Femur (tissue), 1 donor: ENCODE measurements around the gene TRPC4AP.

Experiments
- DNase-seq: peaks from one replicate; pipeline ENCODE4 v3.0.0-alpha.2; 2017

Gene TRPC4AP

DNA sequence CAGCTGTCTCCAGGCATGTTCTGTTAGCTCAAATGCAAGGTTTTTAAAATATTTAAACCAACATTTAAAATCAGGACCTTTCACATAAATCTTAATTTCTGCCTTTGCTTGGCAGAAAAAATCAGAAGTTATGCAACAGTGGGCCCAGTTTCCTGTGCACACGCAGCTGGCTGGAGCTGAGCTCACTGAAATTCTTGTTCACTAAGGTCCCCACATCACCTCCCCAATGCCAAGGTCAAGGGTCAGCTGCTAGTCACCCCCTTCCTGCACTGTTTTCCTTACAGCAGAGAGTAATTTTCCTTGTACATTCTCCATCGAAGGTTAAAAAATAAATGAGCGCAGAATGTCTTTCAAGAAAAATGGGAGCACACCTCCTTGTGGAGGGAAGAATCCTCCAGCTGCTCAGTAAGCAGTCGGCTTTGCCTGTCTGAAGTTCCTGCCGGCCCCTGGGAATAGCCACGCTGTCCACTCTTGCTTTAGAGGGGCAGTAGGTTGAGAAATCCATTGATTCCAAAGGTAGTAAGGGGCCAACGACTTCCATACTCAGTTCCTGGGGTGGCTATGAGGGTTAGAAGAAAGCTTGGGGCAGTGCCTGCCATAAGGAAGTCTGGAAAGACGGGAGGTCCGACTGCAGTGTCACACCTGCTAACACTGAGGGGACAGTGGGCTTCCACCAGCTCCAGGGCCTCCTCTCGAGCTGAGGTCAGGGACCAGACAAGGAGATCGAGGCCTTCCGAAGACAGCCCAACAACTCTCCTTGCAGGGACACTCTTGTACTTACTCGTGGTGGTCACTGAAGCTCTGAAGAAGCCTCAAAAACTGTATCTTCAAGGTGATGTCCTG, 80.2 kb downstream of the TRPC4AP start:
- DNase-seq = no peak

DNA sequence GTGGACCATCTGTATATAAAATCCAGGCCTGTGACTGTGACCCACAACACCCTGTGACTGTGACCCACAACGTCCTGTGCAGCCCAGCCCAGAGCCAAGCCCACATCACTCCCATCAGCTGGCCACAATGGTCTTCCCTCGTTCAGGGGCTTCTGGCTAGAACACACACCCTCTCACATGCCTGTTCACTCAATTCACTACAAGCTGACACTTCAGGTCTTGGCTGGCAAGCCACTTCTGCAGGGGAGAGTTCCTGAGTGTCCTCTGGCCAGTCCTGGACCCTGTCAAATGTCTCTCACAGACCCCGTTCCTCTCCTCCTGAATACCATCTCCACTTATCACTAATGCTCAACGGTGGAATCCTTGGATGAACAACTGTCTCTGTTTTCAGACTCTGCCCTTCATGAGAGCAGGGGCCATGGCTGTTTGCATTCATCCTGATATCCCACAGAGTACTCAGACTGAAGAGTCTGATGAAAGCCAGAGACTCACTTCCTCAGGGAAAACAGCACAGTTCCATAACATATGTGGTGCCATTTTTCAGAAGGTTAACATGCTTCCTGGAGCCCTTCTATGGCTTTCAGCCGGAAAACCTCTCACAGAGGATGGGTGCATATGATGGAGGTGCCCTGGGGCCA, 80.9 kb downstream of the TRPC4AP start:
- no peak for DNase-seq

DNA sequence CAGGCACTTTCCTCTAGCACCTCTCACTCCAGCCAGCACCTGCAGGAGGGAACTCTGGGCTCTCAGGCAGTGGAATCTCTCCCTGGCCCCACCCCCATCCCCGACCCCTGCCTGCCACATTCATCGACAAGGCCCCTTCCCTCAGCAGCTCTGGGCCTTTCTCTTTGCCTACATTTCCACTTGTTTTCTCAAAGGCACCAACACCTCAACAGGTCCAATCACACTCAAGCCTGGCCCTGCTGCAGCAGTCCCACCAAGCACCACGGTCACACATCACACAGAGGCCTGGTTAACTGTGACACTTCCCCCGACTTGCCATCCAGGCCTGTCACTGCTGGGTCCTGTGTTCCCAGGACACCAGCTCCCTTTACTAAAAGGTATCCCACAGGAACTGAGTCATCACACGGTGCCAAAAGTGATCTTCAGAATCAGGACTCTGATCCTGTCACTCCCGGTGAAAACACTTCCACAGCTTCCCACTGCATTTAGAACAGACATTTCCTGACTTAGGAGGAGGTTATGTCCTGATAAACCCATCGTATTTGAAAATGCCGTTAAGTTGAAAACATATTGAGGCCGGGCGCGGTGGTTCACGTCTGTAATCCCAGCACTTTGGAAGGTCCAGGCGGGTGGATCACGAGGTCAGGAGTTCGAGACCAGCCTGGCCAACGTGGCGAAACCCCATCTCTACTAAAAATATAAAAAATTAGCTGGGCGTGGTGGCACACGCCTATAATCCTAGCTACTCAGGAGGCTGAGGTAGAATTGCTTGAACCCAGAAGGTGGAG, 82.0 kb downstream of the TRPC4AP start:
- DNase-seq = no peak

DNA sequence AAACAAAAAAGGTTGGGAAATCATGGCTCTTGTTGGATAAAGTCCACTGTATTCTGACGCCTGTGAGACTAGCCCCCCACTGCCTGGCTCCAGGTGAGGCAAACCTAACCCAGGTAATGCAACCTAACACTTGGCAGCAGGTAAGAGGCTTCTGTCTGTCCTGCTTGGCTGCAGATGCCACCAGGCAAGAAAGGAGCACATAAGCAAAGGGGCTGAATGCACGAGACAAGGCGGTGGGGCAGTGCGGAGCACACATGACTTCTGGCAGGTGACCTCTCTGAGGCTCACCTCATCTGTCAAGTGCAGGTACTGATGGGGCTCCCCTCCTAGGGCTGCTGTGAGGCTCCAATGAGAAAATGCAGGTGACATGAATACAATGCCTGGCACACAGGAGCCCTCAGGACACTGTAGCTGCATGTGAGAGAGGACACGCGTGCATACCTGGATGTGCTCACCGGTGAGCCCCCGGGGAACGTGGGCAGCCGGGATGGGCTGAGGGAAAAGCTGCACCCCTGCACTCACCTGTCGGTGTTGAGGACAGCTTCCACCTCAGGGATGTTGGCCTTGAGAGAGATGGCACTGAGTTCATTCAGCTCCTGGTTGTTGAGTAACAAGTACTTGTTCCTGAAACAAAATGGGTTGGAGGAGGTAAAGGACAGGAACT, 82.8 kb downstream of the TRPC4AP start:
- DNase-seq = no peak

DNA sequence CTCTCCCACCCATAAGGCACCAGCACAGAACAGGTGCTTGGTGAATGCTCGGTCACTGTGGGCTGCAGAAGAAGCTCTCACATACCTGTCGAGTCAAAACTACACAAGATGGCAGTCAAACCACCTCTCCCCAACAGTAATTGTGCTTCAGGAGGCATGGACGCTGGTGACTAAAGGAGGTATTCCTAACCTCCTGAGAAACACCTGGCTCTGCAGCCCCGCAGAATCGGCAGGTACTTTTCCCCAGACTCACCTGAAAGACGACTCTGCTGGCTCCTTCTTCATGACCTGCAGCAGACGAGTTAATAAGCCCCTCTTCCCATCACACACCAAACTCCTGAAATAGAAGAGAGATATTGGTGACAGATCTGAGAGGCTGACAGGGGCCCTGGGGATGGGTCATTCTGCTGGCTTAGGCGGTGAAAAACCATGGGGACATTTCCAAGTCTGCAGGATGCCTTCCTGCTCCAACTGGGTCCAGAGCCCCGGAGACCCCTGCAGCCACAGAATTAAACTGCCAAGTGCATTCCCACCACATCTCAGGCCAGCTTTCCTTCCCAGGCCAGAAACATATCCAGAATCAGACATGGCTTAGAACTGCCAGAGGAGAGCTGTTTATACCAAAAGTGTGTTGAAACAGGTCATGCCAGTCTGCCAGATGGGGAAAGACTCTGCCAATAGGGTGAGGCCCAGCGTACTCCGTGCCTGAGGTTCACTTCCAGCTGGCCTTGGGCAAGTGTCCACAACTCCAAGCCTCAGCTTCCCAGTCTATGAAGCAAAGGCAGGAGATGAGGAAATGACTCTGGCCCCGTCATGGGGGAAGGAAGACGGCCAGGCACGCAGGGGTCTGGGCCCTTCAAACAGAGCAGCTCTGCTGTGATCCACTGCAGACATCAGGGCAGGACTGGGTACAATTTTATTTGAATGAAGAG, 83.9 kb downstream of the TRPC4AP start:
- no peak for DNase-seq

DNA sequence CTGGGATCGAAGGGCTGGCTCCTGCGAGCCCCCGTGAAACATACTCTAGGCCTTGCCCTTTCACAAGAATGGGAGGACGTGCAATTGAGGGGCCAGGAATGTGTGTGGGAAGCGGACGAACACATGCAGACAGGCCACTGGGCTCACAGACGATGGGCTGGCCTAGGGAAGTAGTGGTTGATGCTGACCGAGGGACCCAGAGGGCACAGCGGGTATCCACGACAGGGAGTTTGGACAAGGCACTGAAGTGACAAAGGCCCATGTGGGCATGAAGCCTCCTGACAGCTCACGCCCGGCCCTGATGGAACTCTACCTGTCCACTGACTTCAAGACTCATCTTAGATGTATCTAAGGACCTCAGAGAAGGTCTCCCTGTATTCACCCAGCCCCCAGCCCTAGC, 84.7 kb downstream of the TRPC4AP start:
- DNase-seq = peak; percentile 13

DNA sequence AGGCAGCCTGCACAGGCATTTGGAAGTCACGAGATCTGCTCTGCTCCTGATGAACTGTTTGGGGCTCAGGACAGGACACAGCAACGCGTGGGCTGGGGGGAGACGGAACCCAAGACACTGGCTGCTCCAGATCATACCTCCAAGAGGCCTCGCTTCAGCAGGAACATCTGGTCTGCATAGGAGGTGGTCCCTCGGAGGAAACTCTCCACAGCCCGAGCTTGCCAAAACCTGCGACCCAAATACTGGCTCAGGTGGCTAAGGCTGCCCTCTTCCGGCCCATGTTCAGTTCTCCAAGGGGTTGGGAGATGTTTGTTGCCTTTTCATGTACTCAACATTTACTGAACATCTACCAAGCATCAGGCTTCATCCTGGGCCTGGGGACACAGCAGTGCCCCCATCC, 85.2 kb downstream of the TRPC4AP start:
- DNase-seq = peak; percentile 8

DNA sequence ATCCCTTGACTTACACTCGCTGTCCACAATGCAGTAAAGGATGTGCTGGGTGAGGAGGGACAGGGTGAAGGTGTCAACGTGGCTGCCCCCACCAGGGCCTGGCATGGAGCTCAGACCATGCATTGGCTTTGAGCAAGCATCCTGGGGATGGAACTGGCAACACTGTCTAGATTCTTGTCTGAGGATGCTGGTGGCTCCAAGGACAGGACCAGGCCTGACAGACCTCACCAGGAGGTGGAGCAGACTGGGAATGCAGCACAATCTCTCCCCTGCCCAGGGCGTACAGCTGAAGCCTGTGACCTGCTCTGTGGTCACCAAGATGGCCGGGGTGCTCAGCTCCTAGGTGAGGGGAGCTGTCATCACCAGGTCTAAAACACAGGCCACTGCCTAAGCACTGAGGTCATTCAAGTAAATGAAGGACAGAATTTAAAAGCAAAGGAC, 86.1 kb downstream of the TRPC4AP start:
- peak; percentile 9 for DNase-seq

DNA sequence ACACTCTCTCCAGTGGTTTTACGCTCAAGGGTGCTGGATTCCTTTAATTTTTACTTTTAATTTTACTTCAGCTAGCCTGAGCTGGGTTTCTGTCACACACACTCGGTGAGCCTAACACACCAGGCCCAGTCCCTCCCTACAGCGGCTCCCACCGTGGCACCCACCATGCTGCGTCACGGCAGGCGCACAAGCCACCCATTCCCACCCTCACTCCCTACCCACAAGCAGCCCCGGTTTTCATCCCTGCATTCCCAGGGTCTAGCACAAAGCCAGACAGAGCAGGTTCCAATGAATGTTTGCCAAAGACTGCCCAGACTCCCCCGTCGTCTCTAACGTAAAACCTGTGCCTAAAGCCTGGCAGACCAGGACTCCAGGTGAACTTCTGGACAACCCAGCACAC, 86.6 kb downstream of the TRPC4AP start:
- DNase-seq = peak; percentile 6

DNA sequence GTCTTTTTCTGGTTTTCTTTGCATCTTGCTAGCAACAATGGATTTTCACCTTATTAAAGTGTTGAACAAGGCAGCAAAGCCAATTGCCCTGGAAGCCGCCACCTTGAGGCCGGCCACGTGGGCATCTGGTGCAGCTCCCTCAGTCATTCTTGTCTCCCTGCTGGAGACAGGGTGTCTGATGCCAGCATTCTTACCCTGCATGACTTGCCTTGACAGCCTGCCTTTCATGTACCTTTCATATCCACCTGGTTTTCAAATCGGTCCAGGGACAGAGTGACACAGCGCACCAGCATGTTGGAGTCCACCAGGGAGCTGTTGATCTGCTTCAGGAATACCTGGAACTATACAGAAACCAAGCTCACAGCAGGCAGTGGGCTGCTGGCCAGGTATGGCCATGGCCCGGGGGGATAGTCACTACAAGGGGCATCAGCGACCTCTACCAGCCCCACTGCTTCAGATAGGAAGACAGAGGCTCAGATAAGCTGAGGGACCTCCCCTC, 87.1 kb downstream of the TRPC4AP start:
- DNase-seq = peak; percentile 18

DNA sequence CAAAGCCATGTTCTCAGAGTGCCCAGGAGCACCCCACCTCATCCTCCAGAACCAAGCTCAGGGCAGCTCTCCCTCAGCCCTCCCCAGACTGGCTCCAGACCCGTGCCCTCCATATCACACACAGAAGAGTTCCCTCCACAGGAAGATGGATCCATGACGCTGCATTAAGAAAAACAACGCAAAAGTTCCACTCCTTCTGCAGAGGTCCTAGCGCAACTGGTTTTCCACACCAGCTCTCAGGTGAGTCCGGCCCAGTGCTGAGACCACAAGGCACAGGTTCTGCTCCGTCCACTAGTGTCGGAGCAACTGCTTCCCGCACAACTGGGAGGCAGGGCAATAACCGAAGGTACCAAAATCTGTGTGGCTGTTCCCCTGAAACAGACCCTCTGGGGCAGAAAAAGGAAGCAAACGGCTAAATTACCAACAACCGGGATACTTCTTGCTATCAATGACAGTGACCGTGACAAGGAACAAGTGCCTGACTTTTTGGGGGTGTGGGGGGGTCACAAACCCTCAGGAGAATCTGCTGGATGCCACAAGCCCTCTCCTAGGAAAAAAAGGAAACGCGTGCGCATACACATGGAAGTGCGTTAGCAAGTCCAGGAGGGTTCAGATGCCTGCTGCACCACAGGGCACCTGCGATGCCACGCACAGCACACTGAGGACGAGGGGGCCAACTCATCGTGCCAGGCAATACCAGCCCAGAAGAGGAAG, 87.7 kb downstream of the TRPC4AP start:
- peak; percentile 9 for DNase-seq

DNA sequence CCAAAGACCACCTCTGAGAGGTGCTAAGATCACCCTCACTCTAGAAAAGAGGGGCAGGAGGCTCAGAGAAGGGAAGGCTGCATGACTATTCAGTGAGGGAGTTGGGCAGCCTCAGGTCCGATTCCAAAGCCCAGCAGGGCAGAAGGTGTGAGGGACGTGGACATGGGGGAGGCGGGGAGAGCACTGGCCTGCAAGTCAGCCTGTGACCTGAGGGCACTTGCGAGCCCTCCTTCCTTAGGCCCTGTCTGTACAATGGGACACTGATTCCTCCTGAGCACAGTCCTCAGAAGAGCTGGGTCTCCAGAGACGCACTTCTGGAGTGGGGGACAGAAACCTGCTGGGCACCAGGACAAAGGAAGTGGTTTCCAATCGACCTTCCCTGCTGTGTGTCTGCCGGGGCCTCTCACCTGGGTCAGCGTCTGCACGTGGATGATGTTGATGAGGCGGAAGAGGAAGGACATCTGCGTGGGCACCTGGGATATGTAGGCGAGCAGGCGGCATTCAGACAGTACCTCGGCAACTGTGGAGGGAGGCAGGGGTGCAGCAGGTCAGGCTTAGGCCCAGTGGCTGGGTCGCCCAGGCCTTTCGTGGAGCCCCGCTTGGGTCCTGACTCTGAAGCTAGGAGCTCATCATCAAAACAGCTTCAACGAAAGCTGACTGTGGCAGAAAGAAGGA, 88.4 kb downstream of the TRPC4AP start:
- peak; percentile 11 for DNase-seq

DNA sequence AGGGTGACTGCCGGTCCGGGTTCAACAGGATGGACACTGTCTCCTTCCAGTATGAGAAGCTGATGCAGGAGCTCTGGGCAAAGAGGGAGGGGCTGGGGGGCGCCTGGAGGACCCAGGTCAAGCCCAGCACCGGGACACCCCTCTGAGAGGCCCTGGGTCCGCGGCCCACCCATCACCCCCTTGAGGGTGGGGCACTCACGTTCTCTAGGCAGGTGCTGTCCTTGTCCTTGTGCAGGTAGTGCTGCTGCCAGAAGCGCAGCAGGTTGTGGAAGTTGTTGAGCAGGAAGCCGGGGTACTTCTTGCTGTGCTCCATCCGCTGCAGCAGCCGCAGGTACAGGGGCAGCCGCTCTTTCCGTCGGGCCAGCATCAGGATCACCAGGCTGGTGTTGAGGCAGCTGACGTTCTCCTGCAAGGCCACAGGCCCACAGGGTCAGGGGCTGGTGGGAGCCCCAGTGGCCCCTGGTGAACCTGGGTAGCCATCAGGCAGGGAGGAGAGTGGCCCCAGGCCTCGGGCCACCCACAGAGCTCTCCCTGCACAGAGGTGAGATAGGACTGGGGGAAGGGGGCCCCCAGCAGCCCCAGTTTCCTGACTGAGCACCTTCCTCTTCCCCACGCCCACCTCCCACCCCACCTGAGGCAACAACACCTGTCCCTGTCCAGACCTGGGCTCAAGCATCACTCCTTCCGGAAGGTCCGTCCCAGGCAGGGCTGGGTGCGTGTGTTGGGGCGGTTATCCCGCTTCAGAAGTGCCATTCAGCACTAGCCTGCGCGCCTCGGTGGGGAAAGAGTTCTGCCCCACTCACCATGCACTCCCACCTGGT, 89.2 kb downstream of the TRPC4AP start:
- peak; percentile 13 for DNase-seq

DNA sequence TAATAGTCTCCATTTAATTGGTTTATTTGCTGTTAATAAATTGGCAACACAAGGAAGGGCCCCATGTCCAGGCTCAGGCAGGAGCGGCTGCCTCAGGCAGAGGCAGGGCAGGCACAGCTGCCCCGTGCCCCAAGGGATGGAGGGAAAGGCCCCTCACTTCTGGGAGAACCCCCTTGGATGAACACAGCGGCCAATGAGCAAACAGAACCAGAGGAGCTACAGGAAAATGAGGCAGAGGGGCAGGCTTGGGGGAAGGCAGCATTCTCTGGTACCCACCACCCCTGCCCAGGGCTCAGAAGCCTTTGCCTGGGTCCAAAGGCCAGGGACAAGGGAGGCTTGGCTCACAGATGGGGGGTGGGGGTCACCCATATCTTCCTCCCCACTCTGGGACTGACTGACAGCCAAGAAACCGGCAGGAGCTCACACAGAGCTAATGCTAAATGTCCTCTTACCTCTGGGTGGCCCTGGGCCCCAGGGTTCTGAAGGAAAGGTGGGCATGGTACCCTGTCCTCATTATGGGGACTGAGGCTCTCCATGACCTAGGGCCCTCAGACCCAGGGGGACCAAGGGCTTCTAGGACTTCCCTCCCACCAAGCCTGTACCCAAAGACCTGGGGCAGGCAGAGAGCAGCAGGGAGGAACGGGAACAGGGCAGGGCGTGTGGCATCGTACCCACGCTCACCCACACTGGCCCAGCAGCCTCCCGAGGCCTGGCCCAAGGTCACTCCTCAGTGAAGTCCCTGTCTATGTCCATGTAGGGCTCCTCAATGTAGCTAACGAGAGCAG, 90.0 kb downstream of the TRPC4AP start:
- no peak for DNase-seq

DNA sequence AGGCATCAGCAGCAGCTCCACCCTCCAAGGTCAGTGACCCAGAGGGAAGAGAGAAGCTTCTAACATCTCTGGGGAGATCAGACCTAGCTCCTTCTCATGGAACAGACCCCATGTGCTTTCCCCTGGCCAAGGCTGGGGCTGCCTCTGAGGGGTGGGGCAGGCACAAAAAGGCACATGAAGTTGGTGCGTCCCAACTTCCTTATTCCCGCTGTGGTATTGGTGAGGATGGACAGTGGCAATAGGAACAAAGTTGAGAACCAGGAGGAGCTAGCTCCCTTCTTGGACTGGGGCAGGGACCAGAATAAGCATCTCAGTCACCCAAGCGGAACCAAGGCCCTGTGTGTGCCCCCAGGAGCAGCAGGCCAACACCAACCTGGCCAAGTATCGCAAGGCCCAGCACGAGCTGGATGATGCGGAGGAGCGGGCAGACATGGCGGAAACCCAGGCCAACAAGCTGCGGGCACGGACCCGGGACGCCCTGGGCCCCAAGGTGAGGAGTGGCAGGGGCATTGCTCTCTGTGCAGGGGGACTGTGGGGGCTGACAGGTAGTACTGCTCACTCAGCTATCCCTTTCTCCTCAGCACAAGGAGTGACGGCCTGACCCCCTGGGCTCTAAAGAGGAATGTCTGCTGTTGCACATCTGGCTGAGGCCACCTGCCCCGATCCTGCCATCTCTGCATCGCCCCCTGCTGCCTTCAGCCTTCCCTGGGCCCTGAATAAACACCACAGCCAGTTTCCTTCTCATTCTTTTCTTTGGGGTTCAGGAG, 90.8 kb downstream of the TRPC4AP start:
- DNase-seq = no peak

DNA sequence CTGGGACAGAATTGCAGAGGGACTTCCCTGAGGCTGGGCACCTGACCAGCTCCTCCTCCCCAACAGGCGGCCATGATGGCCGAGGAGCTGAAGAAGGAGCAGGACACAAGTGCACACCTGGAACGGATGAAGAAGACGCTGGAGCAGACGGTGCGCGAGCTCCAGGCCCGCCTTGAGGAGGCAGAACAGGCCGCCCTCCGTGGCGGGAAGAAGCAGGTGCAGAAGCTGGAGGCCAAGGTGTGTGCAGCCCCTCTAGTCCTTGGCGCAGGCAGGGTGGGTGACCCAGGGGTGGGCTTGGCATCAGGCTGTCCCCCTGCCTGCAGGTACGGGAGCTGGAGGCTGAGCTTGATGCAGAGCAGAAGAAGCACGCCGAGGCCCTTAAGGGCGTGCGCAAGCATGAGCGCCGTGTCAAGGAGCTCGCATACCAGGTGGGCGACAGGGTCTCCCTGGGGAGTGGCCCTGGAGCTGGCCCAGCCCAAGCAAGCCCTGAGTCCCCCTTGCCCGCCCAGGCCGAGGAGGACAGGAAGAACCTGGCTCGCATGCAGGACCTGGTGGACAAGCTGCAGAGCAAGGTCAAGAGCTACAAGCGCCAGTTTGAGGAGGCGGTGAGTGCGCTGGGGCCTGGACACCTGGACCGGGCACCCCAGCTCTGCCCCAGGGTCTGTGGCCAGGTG, 91.5 kb downstream of the TRPC4AP start:
- DNase-seq = no peak

DNA sequence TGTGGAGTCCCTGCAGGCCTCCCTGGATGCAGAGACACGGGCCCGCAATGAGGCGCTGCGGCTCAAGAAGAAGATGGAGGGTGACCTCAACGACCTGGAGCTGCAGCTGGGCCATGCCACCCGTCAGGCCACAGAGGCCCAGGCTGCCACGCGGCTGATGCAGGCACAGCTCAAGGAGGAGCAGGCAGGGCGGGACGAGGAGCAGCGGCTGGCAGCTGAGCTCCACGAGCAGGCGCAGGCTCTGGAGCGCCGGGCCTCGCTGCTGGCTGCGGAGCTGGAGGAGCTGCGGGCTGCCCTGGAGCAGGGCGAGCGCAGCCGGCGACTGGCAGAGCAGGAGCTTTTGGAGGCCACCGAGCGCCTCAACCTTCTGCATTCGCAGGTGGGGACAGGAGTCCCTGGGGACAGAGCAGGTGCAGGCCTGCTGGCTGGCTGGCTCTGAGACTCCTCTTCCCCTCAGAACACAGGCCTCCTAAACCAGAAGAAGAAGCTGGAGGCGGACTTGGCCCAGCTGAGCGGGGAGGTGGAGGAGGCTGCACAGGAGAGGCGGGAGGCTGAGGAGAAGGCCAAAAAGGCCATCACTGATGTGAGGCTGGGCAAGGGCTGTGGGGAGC, 92.2 kb downstream of the TRPC4AP start:
- no peak for DNase-seq
